Keratinocyte (primary cell): ENCODE data around the gene IGFL4.

Source experiments
- CTCF ChIP-seq, 3 experiments: IDR thresholded peaks in 1 of 3; conservative IDR thresholded peaks in 1 of 3; optimal IDR thresholded peaks in 1 of 3; 2 replicates in 2 of 3; 3 replicates in 1 of 3; pipeline versions ENCODE3 to v1.5.1; 2011; ENCODE audit warnings: low read length in 3 of 3, mild to moderate bottlenecking in 3 of 3, moderate library complexity in 2 of 3, control low read depth in 1 of 3, inconsistent platforms in 1 of 3; ENCODE audit not compliant: insufficient read depth in 2 of 3; ENCODE audit errors: extremely low read depth in 1 of 3
- EZH2 ChIP-seq: IDR thresholded peaks from one replicate; pipeline ENCODE4 v1.6.1; 2012; ENCODE audit warnings: inconsistent platforms, mild to moderate bottlenecking, low read length, moderate library complexity

- TF ChIP-seq CTCF (optimal IDR thresholded peaks at IDR 0.05 in 1 of 3, IDR thresholded peaks at IDR 0.05 in 1 of 3, conservative IDR thresholded peaks at IDR 0.05 in 1 of 3; ENCODE audit: extremely low read depth in 1 of 3, insufficient read depth in 2 of 3, low read length in 3 of 3) (no peak), EZH2 (no peak)
These were observed 25.7 kb downstream of the IGFL4 start for GRCh38 chr19:46014941-46015686.
